Dedifferentiated amniotic fluid mesenchymal stem cell (primary cell): ENCODE results near the gene HBM.
"Not testable (repeated sequence)": the region's sequence is repeated elsewhere in the genome, so short reads cannot be mapped to it uniquely, and the experiment has no call there.

Source experiments
- DNase-seq: peaks from one replicate; pipeline ENCODE4 v3.0.0-alpha.2; 2016; ENCODE audit errors: extremely low spot score

The HBM gene

DNA sequence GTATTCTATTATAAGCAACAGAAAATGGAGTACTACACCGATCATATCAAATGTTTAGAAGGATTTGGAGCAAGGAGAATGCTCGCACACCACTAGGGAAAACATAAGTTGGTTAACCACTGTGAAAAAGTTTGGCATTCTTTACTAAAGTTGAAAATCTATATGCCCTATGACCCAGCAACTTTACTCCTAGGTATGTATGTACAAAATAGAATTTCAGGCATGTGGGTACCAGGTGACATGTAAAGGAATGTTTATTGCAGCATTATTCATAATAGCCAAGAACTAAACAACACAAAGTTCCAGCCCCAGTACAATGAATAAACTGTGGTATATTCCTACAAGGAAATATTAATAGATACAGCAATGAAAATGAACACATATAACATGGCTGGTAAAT, 19.1 kb upstream of the HBM start:
- no peak for DNase-seq

DNA sequence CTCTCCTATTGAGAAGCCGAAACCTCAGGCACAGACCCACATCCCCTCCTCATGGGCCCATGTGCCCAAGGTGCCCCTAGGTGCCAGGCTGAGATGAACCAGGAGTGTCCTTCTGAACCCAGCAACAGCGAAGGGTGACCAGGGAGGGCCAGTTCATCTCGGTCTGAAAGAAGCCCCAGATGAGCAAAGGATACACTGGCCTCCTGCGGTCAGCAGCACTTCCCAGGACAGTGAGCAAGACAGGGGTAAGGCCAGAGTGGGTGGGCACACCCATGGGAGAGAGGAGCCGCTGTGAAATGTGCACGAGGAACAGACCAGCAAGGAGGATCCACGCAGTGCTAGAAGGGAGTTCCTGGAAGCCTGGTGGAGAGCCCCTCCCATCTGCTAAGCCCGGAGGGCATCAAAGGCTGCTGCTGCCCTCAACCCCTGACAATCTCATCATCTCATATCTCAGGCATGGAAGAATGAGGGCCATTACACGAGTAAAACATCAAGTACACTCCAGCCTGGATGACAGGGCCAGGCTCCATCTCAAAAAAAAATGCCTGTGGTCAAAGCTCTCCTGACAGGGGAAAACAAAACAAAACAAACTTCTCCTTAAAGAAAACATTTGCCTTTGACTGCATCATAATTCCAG, 16.6 kb upstream of the HBM start:
- DNase-seq, result peak; percentile 77

DNA sequence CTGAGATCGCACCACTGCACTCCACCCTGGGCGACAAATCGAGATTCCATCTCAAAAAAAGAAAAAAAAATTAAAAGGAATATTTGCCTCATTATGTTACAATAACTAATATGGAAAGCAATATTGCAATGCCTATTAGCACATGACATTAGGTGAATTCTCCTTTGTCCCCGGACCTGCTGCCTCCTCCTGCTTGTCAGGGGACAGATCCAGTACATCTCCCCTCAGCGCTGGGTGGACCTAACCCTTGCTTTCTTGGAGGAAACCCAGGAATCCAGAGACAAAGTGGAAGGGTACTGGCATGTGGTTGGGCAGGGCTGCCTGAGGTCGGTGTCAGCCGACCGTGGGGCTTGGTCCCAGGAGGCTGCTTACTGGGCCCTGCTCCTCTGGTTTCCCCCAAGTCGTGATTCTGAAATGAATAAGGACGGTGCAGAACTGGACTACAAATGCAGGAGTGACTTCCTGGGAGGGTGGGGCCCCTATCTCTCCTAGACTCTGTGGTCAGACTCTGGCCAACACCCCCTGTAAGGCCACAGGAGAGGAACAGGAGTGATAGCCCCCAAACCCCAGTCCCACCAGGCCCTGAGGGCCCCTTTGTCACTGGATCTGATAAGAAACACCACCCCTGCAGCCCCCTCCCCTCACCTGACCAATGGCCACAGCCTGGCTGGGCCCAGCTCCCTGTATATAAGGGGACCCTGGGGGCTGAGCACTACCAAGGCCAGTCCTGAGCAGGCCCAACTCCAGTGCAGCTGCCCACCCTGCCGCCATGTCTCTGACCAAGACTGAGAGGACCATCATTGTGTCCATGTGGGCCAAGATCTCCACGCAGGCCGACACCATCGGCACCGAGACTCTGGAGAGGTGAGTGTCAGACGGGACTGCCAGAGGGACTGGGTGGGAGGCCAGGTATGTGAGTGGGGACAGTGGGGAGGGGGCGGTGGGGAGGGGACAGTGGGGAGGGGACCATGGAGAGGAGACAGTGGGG, 13.3 kb upstream of the HBM start, which contains the start of gene HBZ:
TSS of gene HBZ (plus strand) at position 504 of the 988 bp plus-strand sequence. CDS start at position 770, 266 bp downstream.
- DNase-seq, result no peak

DNA sequence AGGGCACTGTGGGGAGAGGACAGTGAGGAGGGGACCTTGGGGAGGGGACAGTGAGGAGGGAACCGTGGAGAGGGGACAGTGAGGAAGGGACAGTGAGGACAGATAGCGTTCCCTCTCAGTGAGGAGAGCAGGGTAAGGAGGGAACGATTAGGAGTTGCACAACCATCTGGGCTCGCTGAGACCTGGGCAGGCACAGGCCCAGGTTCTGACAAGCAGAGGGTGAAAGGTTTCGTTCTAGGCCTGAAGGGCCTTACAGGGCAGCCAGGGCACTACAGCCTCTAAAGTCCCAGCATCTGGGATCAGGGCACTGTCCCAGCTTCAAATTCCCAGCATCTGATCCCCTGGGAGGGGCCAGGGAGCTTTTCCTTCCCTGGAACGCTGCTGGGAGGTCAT, 12.7 kb upstream of the HBM start:
- DNase-seq, result not testable (repeated sequence)

DNA sequence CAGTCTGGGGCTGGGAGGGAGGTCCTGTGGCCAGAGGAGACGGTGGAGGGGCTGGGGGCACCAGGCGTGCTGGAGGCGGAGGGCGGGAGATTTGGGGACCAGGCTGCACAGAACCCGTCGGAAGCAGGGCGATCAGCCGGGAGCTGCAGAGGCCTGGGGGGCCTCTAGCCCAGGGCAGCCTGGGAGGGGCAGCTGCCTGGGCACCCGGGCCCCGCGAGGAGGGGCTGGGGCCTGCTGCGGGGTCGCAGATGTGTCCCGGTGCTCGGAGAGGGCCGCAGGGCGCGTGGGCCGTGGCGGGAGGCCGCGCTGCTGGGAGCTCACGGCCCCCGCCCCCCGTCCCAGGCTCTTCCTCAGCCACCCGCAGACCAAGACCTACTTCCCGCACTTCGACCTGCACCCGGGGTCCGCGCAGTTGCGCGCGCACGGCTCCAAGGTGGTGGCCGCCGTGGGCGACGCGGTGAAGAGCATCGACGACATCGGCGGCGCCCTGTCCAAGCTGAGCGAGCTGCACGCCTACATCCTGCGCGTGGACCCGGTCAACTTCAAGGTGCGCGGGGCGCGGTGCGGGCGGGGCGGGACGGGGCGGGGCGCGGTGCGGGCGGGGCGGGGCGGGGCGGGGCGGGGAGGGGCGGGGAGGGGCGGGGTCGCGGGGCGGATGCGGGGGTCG, 12.1 kb upstream of the HBM start:
- not testable (repeated sequence) for DNase-seq

DNA sequence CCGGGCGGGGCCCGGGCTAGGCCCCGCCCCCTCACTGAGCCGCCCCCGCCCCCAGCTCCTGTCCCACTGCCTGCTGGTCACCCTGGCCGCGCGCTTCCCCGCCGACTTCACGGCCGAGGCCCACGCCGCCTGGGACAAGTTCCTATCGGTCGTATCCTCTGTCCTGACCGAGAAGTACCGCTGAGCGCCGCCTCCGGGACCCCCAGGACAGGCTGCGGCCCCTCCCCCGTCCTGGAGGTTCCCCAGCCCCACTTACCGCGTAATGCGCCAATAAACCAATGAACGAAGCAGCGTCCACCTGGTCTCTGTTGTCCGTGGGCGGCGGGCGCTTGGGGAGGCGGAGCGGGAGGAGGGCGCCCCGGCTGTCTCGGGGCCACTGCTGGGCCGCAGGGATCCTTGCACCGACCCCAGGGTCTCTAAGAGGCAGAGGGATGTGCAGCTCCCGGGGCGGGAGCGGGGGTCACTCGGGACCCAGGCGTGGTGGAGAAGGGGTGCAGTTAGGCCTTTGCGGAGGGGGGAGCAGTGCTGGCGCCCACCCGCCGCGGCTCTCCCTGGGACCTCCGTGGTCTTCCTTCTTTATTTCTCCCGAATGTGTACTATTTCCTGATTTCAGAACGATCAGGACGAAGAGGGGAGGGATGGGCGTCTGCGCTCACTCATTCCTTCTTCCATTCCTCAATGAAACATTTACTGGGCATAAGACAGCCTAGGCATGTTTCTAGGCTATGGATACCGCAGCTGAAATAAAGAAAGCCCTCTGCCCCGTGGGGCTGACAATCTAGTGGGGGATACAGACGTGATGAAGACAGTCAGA, 11.4 kb upstream of the HBM start:
- no peak for DNase-seq

DNA sequence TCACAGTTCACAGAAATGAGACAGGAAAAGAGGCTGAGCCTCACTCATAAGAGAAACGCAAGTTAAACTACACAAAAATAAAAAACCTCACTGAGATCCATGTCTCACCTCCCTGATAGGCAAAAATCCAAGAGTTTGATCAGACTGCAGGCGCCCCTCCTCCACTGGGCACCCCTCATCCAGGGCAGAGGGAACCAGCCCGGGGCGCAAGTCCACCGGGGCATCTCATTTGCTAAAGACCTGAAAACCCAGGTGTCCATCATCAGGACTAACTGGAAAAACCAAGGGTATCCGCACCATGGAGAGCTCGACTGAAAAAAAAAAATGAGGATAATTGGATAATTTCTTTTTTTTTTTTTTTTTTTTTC, 10.8 kb upstream of the HBM start:
- no peak for DNase-seq

DNA sequence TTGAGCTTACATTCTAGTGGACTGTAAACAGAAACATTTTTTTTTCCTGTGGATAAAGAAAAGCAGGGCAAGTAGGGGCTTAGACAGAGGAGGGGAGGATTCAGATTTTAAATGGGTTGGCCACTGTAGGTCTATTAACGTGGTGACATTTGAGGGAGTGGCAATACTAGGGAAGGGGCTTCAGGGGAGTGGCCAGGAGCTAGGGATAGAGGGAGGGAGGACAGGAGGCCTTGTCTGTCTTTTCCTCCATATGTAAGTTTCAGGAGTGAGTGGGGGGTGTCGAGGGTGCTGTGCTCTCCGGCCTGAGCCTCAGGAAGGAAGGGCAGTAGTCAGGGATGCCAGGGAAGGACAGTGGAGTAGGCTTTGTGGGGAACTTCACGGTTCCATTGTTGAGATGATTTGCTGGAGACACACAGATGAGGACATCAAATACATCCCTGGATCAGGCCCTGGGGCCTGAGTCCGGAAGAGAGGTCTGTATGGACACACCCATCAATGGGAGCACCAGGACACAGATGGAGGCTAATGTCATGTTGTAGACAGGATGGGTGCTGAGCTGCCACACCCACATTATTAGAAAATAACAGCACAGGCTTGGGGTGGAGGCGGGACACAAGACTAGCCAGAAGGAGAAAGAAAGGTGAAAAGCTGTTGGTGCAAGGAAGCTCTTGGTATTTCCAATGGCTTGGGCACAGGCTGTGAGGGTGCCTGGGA, 6.5 kb upstream of the HBM start:
- DNase-seq, result no peak

DNA sequence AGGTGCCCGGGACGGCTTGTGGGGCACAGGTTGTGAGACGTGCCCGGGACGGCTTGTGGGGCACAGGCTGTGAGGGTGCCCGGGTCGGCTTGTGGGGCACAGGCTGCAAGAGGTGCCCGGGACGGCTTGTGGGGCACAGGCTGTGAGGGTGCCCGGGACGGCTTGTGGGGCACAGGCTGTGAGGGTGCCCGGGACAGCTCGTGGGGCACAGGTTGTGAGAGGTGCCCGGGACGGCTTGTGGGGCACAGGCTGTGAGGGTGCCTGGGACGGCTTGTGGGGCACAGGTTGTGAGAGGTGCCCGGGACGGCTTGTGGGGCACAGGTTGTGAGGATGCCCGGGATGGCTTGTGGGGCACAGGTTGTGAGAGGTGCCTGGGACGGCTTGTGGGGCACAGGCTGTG, 5.5 kb upstream of the HBM start:
- DNase-seq, result not testable (repeated sequence)

DNA sequence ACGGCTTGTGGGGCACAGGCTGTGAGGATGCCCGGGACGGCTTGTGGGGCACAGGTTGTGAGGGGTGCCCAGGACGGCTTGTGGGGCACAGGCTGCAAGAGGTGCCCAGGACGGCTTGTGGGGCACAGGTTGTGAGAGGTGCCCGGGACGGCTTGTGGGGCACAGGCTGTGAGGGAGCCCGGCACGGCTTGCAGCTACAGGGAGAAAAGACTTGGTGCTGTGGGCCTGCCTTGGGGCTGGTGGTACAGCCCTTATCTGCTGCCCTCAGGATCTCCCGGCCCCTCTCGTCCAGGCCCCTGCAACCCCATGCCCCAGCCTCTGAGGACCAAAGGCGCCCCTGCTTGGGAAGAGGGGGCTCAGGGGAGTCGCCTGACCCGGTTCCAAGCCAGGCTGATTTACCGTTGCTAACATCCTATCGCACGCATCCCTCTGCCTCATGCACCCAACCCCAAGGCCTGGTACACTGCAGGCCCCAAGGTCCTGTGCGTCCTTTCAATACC, 5.0 kb upstream of the HBM start:
- no peak for DNase-seq

DNA sequence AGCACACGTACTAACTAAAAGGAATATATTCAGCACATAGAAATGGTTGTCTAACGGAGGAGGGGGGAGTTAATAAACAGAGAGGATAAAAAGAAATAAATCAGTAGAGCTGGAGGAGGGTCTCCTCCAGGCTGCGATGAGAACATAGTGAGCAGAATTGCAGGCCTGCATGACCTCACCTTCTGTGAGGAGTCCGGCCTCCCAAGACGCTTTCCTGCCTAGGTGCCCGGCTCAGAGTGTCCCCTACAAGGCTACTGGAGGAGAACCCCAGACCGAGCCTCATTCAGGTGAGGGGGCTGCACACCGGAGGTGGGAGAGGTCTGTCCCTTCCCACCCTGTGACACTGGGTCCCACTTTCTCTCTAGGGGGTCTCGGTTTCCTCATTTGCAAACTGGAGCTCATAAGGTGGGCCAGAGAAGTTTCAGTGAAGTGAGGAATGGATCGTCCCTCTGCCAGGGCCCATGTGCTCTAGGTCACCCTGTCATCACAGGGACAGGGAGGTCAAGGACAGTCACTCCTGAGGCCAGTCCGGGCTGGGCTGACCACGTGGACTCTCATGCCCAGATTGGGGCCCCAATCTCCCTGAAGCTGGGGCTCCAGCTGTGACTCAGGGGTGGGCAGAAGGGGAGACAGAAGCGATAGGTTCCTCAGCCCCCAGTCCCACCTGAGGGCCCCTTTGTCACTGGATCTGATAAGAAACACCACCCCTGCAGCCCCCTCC, 3.3 kb upstream of the HBM start:
- DNase-seq, result no peak

DNA sequence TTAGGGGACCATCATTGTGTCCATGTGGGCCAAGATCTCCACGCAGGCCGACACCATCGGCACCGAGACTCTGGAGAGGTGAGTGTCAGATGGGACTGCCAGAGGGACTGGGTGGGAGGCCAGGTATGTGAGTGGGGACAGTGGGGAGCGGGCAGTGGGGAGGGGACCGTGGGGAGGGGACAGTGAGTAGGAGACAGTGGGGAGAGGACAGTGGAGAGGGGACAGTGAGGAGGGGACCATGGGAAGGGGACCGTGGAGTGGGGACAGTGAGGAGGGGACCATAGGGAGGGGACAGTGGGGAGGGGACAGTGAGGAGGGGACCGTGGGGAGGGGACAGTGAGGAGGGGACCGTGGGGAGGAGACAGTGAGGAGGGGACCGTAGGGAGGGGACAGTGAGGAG, 2.6 kb upstream of the HBM start:
- DNase-seq, result not testable (repeated sequence)

DNA sequence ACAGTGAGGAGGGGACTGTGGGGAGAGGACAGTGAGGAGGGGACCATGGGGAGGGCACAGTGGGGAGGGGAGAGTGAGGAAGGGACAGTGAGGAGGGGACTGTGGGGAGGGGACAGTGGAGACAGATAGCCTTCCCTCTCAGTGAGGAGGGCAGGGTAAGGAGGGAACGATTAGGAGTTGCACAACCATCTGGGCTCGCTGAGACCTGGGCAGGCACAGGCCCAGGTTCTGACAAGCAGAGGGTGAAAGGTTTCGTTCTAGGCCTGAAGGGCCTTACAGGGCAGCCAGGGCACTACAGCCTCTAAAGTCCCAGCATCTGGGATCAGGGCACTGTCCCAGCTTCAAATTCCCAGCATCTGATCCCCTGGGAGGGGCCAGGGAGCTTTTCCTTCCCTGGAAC, 2.1 kb upstream of the HBM start:
- not testable (repeated sequence) for DNase-seq

DNA sequence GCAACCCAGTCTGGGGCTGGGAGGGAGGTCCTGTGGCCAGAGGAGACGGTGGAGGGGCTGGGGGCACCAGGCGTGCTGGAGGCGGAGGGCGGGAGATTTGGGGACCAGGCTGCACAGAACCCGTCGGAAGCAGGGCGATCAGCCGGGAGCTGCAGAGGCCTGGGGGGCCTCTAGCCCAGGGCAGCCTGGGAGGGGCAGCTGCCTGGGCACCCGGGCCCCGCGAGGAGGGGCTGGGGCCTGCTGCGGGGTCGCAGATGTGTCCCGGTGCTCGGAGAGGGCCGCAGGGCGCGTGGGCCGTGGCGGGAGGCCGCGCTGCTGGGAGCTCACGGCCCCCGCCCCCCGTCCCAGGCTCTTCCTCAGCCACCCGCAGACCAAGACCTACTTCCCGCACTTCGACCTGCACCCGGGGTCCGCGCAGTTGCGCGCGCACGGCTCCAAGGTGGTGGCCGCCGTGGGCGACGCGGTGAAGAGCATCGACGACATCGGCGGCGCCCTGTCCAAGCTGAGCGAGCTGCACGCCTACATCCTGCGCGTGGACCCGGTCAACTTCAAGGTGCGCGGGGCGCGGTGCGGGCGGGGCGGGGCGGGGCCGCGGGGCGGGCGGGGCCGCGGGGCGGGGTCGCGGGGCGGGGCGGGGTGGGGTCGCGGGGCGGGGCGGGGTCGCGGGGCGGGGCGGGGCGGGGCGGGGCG, 1.5 kb upstream of the HBM start:
- DNase-seq, result not testable (repeated sequence)

DNA sequence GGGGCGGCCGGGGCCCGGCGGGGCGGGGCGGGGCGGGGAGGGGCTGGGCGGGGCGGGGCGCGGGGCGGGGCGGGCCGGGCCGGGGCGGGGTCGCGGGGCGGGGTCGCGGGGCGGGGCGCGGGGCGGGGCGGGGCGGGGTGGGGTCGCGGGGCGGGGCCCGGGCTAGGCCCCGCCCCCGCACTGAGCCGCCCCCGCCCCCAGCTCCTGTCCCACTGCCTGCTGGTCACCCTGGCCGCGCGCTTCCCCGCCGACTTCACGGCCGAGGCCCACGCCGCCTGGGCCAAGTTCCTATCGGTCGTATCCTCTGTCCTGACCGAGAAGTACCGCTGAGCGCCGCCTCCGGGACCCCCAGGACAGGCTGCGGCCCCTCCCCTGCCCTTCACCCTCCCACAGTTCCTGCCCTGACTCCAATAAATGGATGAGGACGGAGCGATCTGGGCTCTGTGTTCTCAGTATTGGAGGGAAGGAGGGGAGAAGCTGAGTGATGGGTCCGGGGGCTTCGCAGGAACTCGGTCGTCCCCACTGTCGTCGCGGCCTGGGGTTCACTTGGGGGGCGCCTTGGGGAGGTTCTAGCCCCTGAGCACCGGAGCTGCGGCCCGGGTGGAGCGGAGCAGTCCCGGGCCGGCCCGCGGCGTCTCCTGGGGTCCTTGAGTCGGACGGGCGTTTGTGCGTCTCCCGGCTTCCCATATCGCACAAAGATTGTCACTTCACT, 795 bp upstream of the HBM start:
- DNase-seq, result no peak

DNA sequence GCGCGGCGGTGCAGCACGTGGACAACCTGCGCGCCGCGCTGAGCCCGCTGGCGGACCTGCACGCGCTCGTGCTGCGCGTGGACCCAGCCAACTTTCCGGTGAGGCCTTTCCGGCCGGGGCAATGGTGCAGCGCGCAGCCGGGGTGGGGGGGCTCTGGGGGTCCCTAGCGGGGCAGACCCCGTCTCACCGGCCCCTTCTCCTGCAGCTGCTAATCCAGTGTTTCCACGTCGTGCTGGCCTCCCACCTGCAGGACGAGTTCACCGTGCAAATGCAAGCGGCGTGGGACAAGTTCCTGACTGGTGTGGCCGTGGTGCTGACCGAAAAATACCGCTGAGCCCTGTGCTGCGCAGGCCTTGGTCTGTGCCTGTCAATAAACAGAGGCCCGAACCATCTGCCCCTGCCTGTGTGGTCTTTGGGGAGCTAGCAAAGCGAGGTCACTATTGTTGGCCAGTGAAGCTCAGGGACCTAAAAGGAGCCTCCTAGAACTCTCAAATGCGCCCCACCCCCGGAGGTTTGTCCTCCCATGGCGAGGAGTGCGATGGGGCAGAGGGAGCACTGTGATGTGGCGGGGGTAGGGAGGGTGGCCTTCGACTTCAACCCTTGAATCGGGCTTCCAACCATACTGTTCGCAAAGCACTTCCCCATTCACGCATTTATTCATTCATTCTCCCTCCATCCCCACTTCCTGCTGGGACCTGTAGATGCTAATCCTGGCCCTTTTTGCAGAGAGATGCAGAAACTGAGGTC, 770 bp downstream of the HBM start:
- DNase-seq, result no peak

DNA sequence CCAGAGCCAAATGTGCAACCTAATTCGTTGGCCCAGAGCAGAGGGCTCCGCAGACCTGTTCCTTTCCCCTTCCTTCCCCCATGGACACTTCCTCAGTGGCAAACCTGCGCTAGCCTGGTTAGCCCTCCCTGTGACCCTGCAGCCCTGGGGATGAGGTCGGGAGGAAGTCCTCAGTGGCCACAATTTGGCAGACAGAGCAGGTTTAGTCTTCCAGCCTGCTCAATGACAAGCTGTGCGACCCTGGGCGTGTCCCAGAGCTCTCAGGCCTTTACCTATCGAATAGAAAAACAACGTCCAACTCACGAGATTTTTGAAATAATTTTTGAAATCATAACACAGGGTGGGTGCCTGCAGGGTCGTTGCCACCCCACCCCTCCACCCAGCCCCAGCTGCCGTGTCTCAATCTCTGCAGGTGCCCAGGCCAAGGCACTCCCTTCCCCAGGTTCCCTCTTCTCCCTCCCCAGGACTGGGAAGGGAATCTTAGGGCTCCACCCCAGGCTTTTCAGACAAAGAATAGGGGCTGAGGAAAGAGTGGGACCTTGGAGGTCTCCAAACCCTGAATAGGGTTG, 1.4 kb downstream of the HBM start:
- DNase-seq, result no peak

DNA sequence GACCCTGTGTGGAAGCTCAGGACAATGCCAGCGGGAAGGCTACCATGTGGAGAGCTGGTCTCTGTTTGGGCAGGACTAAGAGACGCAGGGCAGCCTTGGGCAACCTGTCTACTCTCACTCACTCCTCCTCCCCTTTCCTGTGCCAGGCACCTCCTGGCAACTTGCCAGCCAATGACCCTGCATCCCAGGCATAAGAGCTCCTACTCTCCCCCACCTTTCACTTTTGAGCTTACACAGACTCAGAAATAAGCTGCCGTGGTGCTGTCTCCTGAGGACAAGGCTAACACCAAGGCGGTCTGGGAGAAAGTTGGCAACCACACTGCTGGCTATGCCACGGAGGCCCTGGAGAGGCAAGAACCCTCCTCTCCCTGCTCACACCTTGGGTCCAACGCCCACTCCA, 2.6 kb downstream of the HBM start:
- no peak for DNase-seq
